Right lobe of liver (tissue), 4 donors: Measurements from ENCODE around the gene EFCAB12.

Source experiments
- POLR2A ChIP-seq: fragments of 450-650 bp; IDR thresholded peaks from one replicate; pipeline ENCODE4 v1.6.1; 2017; ENCODE audit warnings: antibody characterized with exemption, mild to moderate bottlenecking
- TF ChIP-seq, protein P1 (sequence below), 4 donors: fragments of 200-600 bp in 3 of 4; fragments of 450-650 bp in 1 of 4; IDR thresholded peaks; one replicate each; pipeline versions ENCODE4 v1.5.1 to v1.8.0; 2016 to 2022; ENCODE audit warnings: antibody characterized with exemption in 4 of 4, mild to moderate bottlenecking in 2 of 4
- donor health status: DM: no; HTN: no; CAD: no.
- donor health status: DM: no; HTN: no; CAD: no.
- donor health status: DM: no; HTN: yes; CAD: no.

- TF ChIP-seq, protein P1, sequence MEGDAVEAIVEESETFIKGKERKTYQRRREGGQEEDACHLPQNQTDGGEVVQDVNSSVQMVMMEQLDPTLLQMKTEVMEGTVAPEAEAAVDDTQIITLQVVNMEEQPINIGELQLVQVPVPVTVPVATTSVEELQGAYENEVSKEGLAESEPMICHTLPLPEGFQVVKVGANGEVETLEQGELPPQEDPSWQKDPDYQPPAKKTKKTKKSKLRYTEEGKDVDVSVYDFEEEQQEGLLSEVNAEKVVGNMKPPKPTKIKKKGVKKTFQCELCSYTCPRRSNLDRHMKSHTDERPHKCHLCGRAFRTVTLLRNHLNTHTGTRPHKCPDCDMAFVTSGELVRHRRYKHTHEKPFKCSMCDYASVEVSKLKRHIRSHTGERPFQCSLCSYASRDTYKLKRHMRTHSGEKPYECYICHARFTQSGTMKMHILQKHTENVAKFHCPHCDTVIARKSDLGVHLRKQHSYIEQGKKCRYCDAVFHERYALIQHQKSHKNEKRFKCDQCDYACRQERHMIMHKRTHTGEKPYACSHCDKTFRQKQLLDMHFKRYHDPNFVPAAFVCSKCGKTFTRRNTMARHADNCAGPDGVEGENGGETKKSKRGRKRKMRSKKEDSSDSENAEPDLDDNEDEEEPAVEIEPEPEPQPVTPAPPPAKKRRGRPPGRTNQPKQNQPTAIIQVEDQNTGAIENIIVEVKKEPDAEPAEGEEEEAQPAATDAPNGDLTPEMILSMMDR (IDR thresholded peaks at IDR 0.05), result no peak
- TF ChIP-seq POLR2A, result no peak
These were observed 40.6 kb upstream of the EFCAB12 start for GRCh38 chr3:129469026-129469425.
